HG03432 (cell line): ENCODE results near the gene CIRBP.
"Not testable (repeated sequence)": the region's sequence is repeated elsewhere in the genome, so short reads cannot be mapped to it uniquely, and the experiment has no call there.

Experiments used
- ATAC-seq: cut with Tn5 transposase; IDR thresholded peaks from one replicate; pipeline ENCODE4 v1.9.1; 2021; ENCODE audit warnings: mild to moderate bottlenecking, moderate library complexity; ENCODE audit not compliant: unreplicated experiment

CIRBP gene

DNA sequence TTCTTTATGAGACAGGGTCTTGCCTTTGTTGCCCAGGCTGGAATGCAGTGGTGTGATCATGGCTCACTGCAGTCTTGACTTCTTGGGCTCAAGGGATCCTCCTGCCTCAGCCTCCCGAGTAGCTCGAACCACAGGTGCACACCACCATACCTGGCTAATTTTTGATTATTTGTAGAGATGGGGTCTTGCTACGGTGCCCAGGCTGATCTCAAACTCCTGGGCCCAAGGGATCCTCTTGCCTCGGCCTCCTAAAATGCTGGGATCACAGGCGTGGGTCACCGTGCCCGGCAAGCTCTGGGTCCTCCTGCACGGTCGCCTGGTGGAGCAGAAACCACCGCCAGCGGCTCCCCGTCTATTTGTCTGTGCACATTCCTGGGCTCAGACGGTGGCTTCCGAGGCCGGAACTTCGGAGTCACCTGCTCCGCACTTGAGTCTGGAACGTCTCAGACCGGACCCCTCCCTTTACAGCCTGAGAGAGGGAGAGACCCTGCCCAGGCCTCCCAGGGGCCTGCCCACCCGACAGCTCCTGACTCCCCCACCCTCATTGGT lies 38.7 kb downstream of the CIRBP start:
- no peak for ATAC-seq

- no peak for ATAC-seq
These were observed 39.6 kb downstream of the CIRBP start for GRCh38 chr19:1308718-1309117.

- ATAC-seq = no peak
These were observed 41.1 kb downstream of the CIRBP start for GRCh38 chr19:1309977-1310852.

DNA sequence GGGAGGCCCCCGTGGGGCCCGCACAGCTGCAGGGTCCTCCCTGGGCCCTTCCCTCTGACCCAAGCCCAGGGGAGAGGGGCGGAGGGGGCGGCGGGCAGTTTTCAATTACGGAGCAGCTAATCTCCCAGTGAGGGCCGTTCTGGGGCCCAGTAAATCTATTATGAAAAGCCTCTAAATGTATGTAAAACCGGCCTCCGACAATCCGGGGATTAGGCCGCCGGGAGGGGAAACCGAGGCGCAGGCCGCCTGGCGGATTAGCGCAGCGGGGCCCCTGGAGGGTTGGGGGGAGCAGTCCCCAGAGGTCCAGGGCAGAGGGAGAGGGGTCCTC lies 41.7 kb downstream of the CIRBP start:
- no peak for ATAC-seq

GRCh38 chr19:1311543-1312091 lies 42.5 kb downstream of the CIRBP start:
- no peak for ATAC-seq

- ATAC-seq = no peak
These were observed 43.9 kb downstream of the CIRBP start for GRCh38 chr19:1312767-1313694.

GRCh38 chr19:1313695-1314613 lies 44.8 kb downstream of the CIRBP start:
- no peak for ATAC-seq

- ATAC-seq = no peak
These were observed 46.5 kb downstream of the CIRBP start for GRCh38 chr19:1315470-1316166.

- no peak for ATAC-seq
These were observed 47.3 kb downstream of the CIRBP start for GRCh38 chr19:1316466-1316865.

DNA sequence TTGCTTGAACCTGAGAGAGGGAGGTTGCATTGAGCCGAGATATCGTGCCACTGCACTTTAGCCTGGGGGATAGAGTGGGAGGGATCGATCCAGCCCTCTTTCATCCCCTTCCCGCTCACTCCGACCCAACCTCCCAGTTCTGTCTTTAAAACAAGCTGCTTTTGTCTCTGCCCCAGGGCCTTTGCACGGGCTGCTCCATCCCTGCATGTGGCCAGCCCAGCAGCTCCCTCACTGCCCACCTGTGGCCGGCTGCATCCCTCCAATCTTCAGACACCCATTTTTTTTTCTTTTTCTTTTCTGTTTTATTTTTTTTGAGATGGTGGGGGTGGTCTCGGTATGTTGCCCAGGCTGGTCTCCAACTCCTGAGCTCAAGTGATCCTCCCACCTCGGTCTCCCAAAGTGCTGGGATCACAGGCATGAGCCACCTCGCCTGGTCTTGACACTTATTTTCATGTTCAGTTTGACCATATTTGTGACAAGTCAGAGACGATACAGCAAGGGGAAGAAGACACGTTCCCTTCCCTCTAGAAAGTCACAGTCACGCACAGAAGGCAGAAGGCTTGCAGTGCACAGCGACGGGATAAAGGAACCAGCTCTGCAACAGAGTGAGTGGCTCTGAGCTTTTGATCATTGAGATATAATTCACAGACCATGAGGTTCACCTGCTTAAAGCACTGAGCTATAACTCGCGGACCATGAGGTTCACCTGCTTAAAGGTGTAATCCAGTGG lies 48.3 kb downstream of the CIRBP start:
- ATAC-seq = no peak

- no peak for ATAC-seq
These were observed 49.7 kb downstream of the CIRBP start for GRCh38 chr19:1318678-1319471.

DNA sequence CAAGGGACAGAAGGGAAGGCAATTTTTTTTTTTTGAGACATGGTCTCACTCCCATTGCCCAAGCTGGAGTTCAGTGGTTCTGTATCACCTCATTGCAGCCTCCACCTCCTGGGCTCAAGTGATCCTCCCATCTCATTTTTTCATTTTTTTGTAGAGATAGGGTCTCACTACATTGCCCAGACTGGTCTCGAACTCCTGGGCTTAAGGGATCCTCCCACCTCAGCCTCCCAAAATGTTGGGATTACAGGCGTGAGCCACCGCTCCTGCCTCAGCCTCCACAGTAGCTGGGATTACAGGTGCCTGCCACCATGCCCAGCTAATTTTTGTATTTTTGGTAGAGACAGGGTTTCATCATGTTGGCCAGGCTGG lies 51.1 kb downstream of the CIRBP start:
- ATAC-seq = not testable (repeated sequence)

- no peak for ATAC-seq
These were observed 52.4 kb downstream of the CIRBP start for GRCh38 chr19:1321539-1321938.

DNA sequence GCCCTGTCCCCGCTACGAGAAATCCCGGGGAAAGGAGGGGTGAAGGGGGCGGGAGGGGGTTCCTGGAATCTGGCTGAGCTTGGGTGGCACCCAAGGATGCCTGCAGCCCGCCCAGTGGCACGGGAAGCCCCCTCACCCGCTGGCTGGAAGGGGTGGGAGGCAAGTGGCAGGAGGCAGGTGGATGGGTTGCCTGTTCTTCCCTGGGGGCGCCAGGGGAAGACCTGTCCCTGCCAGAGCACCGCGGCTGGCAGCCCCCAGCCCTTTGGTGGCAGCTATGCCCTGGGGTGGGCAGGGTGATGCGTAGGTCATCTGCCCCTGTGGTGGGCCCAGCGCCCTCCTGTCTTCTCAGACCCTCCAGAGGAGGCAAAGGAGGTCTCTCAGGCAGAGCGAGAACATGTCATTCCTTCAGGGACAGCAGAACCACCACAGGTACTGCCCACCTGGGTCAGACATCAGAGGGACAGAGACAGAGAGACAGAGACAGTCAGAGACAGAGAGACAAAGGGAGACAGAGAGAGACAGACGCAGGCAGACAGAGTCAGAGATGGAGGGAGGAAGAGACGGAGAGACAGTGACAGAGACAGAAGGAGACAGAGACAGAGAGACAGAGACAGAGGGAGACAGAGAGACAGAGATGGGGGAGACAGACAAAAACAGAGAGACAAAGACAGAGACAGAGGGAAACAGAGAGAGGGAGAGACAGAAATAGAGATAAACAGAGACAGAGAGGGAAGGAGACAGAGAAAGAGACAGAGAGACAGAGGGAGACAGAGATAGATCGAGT lies 53.3 kb downstream of the CIRBP start:
- ATAC-seq = no peak

- no peak for ATAC-seq
These were observed 55.2 kb downstream of the CIRBP start for GRCh38 chr19:1324249-1324805.
